Glutamatergic neuron (in vitro differentiated cells): Measurements from ENCODE around the gene ADAMTSL1. TPM values are rescaled to one million over a fixed set of nuclear protein-coding genes. Genes with fewer than 3 reads are reported as not detected.

Experiments used
- microRNA-seq: library from miRNA; unstranded; fragments of <30 nt; microRNA quantifications from one replicate; pipeline ENCODE4, GENCODE V29; 2020; ENCODE audit not compliant: unreplicated experiment
- total RNA-seq: library from RNA; stranded (reverse); fragmentation: NEBNext Ultra II Directional; extraction: Animal tissue kit (Norgen Biotek cat#: 25700); gene quantifications from one replicate; pipeline ENCODE4 v1.2.1, GENCODE V29; 2021; ENCODE audit not compliant: unreplicated experiment

ADAMTSL1 gene
- total RNA-seq, 1 donor from 2014 or later, result 0.91 TPM

Small RNA genes lying within 50 kb of the gene (microRNA-seq; reads per million reads assigned to microRNA genes)
- gene MIR3152, result not detected
